Lower leg skin (tissue), 4 donors: ENCODE measurements around the gene STARD10. TPM values are rescaled to one million over a fixed set of nuclear protein-coding genes. Genes with fewer than 3 reads are reported as not detected.

Source experiments
- DNase-seq, 2 donors: peaks; one replicate each; pipeline ENCODE4 v3.0.0-alpha.2; 2019; ENCODE audit warnings: low spot score in 2 of 2
- H3K4me3 ChIP-seq: fragments of 200-600 bp; sonication (generic); 2 replicates; pipeline ENCODE4 v1.5.1; 2017; ENCODE audit warnings: mild to moderate bottlenecking, low read depth; ENCODE audit not compliant: poor library complexity, severe bottlenecking
- CTCF ChIP-seq, 3 donors: fragments of 450-650 bp; IDR thresholded peaks; one replicate each; pipeline ENCODE4 v1.5.1; 2016; ENCODE audit warnings: antibody characterized with exemption in 3 of 3, mild to moderate bottlenecking in 3 of 3, moderate library complexity in 2 of 3
- POLR2A ChIP-seq, 2 donors: fragments of 450-650 bp; IDR thresholded peaks; one replicate each; pipeline ENCODE4 v1.6.1; 2016 to 2017; ENCODE audit warnings: antibody characterized with exemption in 2 of 2, mild to moderate bottlenecking in 1 of 2, moderate library complexity in 1 of 2
- WGBS, 2 donors: methylation state at CpG; one replicate each; pipeline ENCODE4 v1.1.5; 2018; 5-methylcytosine and 5-hydroxymethylcytosine counted together
- intact Hi-C: fragments of 100-400 bp; cut with DNase I; formaldehyde crosslinking; loops from one replicate; pipeline ENCODE4 v1.15.0; 2023; ENCODE audit warnings: low total_unique reads
- total RNA-seq, 4 donors: library from RNA; depleted of rRNA; stranded (reverse); fragments of >200 nt; gene quantifications; one replicate each; pipeline ENCODE4 v1.1.0, GENCODE V29; 2016

STARD10 gene
- total RNA-seq, 4 donors from 2014 or later = 90.3 to 119 (median 110) TPM

DNA sequence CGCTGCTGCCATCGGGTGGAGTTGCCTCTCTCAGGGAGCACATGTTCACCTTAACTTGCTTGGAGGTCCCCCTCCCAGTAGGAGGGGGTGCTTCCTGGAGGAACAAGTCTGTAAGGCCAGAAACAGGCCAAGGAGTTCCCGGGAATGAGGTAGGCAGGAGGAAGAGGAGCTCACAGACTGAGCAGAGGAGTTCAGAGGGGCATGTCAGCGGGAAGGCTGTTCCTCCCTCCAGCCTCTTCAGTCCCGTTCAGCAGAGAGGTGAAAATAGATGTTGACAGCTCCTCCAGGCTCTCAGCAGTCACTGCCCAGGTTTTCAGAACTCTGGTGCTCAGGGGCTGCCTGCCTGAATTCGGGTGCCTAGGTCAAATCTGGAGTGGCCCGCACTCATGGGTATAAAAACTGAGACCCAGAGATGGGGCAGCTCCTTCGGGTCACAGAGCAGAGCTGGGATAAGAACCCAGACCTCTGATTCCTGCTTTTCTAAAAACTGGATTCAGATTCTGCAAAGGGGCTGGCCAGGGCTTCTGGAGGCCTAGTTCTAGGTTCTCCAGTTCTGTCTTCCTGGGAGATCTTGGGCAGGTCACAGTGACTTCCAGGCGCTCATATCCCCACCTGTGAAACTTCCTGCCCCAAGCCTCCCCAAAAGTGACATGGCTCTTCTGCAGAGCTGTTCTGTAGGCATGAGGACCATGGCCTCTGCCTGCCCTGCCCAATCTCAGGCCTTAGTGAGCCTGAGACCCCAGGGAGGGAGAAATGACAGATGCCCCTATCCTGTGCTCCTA lies 38.6 kb upstream of the STARD10 start:
- no peak overlapping the region for H3K4me3 ChIP-seq
- 65 to 72% methylated on average over 9 of the region's 9 CpGs for WGBS, 2 donors
- no peak for DNase-seq
- TF ChIP-seq POLR2A (IDR thresholded peaks at IDR 0.05) = no peak
- no peak for TF ChIP-seq CTCF (IDR thresholded peaks at IDR 0.05)
- intact Hi-C loops = loop anchor here (5.0 kb wide), 1 partner anchor 345 kb away; no protein-coding TSS in a partner anchor

DNA sequence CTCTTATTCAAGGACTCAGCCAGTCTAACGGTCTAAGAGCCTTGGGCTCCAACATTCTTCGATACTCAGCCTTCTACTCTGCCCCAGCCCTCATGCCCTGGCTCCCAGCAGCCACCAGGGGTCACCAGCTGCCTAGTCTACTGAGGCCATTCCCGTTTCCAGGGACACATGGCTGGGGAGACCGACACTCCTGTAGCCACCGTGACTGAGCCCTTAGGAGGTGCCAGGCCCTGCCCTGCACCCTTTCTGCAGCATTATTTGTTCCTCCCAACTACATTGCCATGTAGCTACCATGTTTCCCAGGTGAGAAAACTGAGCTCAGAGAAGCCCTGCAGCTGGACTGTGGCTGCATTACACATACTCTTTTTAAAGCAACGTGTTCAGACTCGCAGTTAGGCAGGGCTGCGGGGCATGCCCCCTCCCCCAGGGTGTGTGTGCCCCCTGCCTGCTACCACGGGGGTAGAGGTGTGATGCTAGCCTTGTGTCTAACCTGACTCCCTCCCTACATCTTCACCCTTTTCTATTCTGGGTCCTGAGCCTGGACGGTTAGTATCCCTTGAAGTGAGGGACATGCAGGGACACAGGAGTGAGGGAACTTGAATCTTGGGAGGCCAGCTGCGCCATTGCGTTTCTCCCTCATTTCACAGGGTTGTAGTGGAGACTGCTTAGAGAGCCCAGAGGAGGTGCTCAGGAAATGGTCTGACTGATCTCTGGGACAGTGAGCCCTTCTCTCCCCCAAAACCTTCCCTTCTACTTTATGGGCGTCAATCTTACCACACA lies 37.9 kb upstream of the STARD10 start:
- intact Hi-C loops = loop anchor here (2.0 to 5.0 kb wide), 2 partner anchors 346 to 411 kb away; no protein-coding TSS in a partner anchor
- 27 to 31% methylated on average over 13 of the region's 13 CpGs for WGBS, 2 donors
- peak; percentile 78 to 95 for DNase-seq
- TF ChIP-seq POLR2A (IDR thresholded peaks at IDR 0.05) (no peak), CTCF (IDR thresholded peaks at IDR 0.05) (peak in 1 of 3 donors; percentile 95)
- H3K4me3 ChIP-seq = no peak overlapping the region

DNA sequence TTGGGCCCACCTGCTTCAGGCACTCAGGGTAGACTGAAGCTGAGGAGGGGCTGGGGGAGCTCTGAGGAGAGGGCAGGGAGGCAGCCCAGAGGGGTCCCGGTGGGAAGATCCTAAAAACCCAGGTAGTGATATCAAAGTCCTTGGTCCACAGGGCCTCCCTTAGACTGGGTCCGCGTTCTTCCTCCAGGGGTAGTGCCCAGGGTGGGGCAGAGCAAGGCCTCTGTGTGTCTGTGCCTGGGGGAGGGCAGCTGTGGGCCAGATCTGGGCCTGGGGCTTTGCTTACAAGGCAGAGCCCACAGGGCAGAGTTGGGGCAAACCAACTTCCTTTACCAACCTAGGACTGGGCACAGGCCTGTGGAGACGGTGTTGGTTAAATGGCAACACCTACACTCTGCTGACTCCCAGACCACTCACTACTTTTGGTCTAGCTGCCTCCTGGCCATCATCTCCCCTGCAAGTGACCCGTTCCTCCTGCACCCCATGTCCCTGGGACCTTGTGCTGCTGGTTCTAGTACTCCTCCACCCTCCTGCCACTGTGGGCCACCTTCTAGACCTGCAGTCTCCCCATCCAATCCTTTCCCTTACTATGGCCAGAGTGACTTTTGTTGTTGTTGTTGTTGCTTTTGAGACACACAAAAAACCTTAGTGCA lies 36.2 kb upstream of the STARD10 start:
- no peak overlapping the region for H3K4me3 ChIP-seq
- 88 to 91% methylated on average over 5 of the region's 5 CpGs for WGBS, 2 donors
- no peak for DNase-seq
- TF ChIP-seq POLR2A (IDR thresholded peaks at IDR 0.05) (no peak), CTCF (IDR thresholded peaks at IDR 0.05) (no peak)
- intact Hi-C loops = loop anchor here (2.0 to 5.0 kb wide), 2 partner anchors 347 to 413 kb away; no protein-coding TSS in a partner anchor

DNA sequence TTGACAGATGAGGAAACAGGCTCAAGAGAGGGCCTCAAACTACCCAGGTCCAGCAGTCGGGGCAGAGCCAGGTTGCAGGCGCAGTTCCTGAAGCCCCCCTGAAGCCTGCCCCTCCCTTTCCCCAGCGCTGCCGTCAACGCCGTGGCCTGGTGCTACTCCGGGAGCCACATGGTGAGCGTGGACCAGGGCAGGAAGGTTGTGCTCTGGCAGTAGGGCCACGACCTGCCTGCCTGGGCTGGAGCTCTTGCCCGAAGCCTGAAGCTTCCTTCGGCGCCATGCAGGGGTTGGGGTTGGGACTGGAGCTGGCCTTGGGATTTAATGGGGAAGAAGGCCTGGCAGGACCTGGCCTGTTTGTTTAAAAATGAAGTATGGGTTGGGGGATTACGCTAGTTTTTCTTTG lies 35.3 kb upstream of the STARD10 start:
- intact Hi-C loops = no loop called here
- WGBS, 2 donors = 84 to 90% methylated on average over 13 of the region's 13 CpGs

More for the DNA sequence above, 35.3 kb upstream of the STARD10 start:
- H3K4me3 ChIP-seq = no peak overlapping the region
- no peak for TF ChIP-seq POLR2A (IDR thresholded peaks at IDR 0.05)
- no peak for TF ChIP-seq CTCF (IDR thresholded peaks at IDR 0.05)
- no peak for DNase-seq
